Calu3 (cell line): ENCODE results near the gene EMID1. TPM values are rescaled to one million over a fixed set of nuclear protein-coding genes. Genes with fewer than 3 reads are reported as not detected.

Experiments
- BruUV-seq: library from RNA; stranded (reverse); fragments of 400-500 nt; replicated peaks from 2 replicates; lab custom pipeline; 2021; lab: Mats Ljungman, UMichigan
- CTCF ChIA-PET: fragments of 300-600 bp; sonication (Branson Sonifier 250); formaldehyde crosslinking; loops from one replicate; lab custom pipeline; 2022; ENCODE audit warnings: antibody characterized with exemption; lab: Charles Lee
- DNase-seq: peaks from one replicate; pipeline ENCODE4 v3.0.0; 2022
- H3K27ac Mint-ChIP-seq: one replicate; pipeline ENCODE4 v1.8.0; 2022; ENCODE audit warnings: mixed read lengths; ENCODE audit not compliant: unreplicated experiment
- H3K27me3 Mint-ChIP-seq: one replicate; pipeline ENCODE4 v1.8.0; 2022; ENCODE audit warnings: mixed read lengths; ENCODE audit not compliant: unreplicated experiment
- H3K36me3 Mint-ChIP-seq: one replicate; pipeline ENCODE4 v1.8.0; 2022; ENCODE audit warnings: mild to moderate bottlenecking, moderate library complexity, mixed read lengths; ENCODE audit not compliant: insufficient read depth, unreplicated experiment
- H3K4me1 Mint-ChIP-seq: one replicate; pipeline ENCODE4 v1.8.0; 2022; ENCODE audit warnings: mild to moderate bottlenecking, low read depth, mixed read lengths; ENCODE audit not compliant: unreplicated experiment
- H3K4me3 Mint-ChIP-seq: one replicate; pipeline ENCODE4 v1.8.0; 2022; ENCODE audit warnings: mild to moderate bottlenecking, low read depth, moderate library complexity, mixed read lengths; ENCODE audit not compliant: unreplicated experiment
- H3K9me3 Mint-ChIP-seq: one replicate; pipeline ENCODE4 v1.8.0; 2022; ENCODE audit warnings: low read depth, mixed read lengths; ENCODE audit not compliant: unreplicated experiment
- CTCF ChIP-seq: fragments of 200-600 bp; IDR thresholded peaks from one replicate; pipeline ENCODE4 v1.8.0; 2022; ENCODE audit warnings: antibody characterized with exemption; ENCODE audit not compliant: unreplicated experiment
- intact Hi-C: fragments of 100-400 bp; cut with micrococcal nuclease; formaldehyde crosslinking; loops from one replicate; pipeline ENCODE4 v1.10.0; 2022; ENCODE audit not compliant: unreplicated experiment
- total RNA-seq: library from RNA; stranded (reverse); gene quantifications from 2 replicates; pipeline ENCODE4 v1.2.3, GENCODE V29; 2022

EMID1 gene
- total RNA-seq, 1 experiment from 2014 or later, result 1.1 TPM

- no peak overlapping the region for H3K4me3 Mint-ChIP-seq
- H3K36me3 Mint-ChIP-seq, result peaks cover 84% of the 10 kb centered on the region
- BruUV-seq, result no TSS peak
- no peaks in the 10 kb centered on the region for H3K4me1 Mint-ChIP-seq
- TF ChIP-seq CTCF, result no peak
- H3K9me3 Mint-ChIP-seq, result no peaks in the 10 kb centered on the region
- H3K27me3 Mint-ChIP-seq, result no peaks in the 10 kb centered on the region
- CTCF ChIA-PET, result no interaction called here
- intact Hi-C loops, result no loop called here
- no peak for DNase-seq
- H3K27ac Mint-ChIP-seq, result peak overlapping the region; percentile 46
Observed at GRCh38 chr22:29301716-29302401, 96.2 kb downstream of the EMID1 start.

- DNase-seq, result no peak
- H3K4me3 Mint-ChIP-seq, result no peak overlapping the region
- no peaks in the 10 kb centered on the region for H3K9me3 Mint-ChIP-seq
- H3K27me3 Mint-ChIP-seq, result no peaks in the 10 kb centered on the region
- intact Hi-C loops, result no loop called here
- no peaks in the 10 kb centered on the region for H3K4me1 Mint-ChIP-seq
- no TSS peak for BruUV-seq
- H3K36me3 Mint-ChIP-seq, result peaks cover 82% of the 10 kb centered on the region
- no peak overlapping the region for H3K27ac Mint-ChIP-seq
- TF ChIP-seq CTCF, result no peak
- CTCF ChIA-PET, result no interaction called here
Observed at GRCh38 chr22:29302402-29302680, 96.6 kb downstream of the EMID1 start.

GRCh38 chr22:29302681-29303465 lies 97.2 kb downstream of the EMID1 start:
- H3K27ac Mint-ChIP-seq, result no peak overlapping the region
- CTCF ChIA-PET, result interaction anchor here (0.6 kb wide), 1 partner anchor 880 kb away, joined by 3 read pairs; no protein-coding TSS in a partner anchor
- no peaks in the 10 kb centered on the region for H3K9me3 Mint-ChIP-seq
- H3K4me3 Mint-ChIP-seq, result no peak overlapping the region
- no peaks in the 10 kb centered on the region for H3K27me3 Mint-ChIP-seq
- no TSS peak for BruUV-seq
- H3K4me1 Mint-ChIP-seq, result no peaks in the 10 kb centered on the region
- no peak for TF ChIP-seq CTCF
- peaks cover 82% of the 10 kb centered on the region for H3K36me3 Mint-ChIP-seq
- DNase-seq, result no peak
- intact Hi-C loops, result no loop called here

- no peak for TF ChIP-seq CTCF
- no peaks in the 10 kb centered on the region for H3K9me3 Mint-ChIP-seq
- intact Hi-C loops, result no loop called here
- peaks cover 19% of the 10 kb centered on the region for H3K4me1 Mint-ChIP-seq
- no TSS peak for BruUV-seq
- peak overlapping the region; percentile 81 for H3K4me3 Mint-ChIP-seq
- H3K36me3 Mint-ChIP-seq, result peaks cover 60% of the 10 kb centered on the region
- H3K27me3 Mint-ChIP-seq, result no peaks in the 10 kb centered on the region
- CTCF ChIA-PET, result interaction anchor here (0.7 to 1.2 kb wide), 3 partner anchors 8 to 1200 kb away, joined by 3 to 6 read pairs (median 3); no protein-coding TSS in a partner anchor
- no peak overlapping the region for H3K27ac Mint-ChIP-seq
- DNase-seq, result no peak
Observed at GRCh38 chr22:29305836-29306174, 100.1 kb downstream of the EMID1 start.
